NCI-H2196 (cell line): ENCODE results near the gene FKBP1C.
"Not testable (repeated sequence)": the region's sequence is repeated elsewhere in the genome, so short reads cannot be mapped to it uniquely, and the experiment has no call there.

Experiments
- DNase-seq: peaks from one replicate; lab custom pipeline; 2025; ENCODE audit not compliant: unreplicated experiment; lab: John Stamatoyannopoulos, UW

The FKBP1C gene

GRCh38 chr6:63211343-63211742 lies at the start of gene FKBP1C:
FKBP1C (plus strand) TSS chr6:63211469.
- DNase-seq = not testable (repeated sequence)

DNA sequence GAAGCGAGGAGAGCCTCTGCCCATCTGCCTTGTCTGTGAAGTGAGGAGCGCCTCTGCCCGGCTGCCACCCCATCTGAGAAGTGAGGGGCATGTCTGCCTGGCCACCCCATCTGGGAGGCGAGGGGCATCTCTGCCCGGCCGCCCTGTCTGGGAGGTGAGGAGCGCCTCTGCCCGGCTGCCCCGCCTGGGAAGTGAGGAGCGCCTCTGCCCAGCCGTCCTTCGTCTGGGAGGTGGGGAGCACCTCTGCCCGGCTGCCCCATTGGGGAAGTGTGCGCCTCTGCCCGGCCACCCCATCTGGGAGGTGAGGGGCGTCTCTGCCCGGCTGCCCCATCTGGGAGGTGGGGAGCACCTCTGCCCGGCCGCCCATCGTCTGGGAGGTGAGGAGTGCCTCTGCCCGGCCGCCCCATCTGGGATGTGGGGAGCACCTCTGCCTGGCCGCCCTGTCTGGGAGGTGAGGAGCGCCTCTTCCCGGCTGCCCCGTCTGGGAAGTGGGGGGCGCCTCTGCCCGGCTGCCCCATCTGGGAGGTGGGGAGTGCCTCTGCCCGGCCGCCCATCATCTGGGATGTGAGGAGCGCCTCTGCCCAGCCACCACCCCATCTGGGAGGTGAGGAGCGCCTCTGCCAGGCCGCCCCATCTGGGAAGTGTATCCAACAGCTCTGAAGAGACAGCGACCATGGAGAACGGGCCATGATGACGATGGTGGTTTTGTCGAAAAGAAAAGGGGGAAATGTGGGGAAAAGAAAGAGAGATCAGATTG lies 47.0 kb upstream of the FKBP1C start:
- DNase-seq = not testable (repeated sequence)

GRCh38 chr6:63174173-63174572 lies 37.1 kb upstream of the FKBP1C start:
- DNase-seq = no peak

- DNase-seq = no peak
Observed at GRCh38 chr6:63176181-63176580, 35.1 kb upstream of the FKBP1C start.

DNA sequence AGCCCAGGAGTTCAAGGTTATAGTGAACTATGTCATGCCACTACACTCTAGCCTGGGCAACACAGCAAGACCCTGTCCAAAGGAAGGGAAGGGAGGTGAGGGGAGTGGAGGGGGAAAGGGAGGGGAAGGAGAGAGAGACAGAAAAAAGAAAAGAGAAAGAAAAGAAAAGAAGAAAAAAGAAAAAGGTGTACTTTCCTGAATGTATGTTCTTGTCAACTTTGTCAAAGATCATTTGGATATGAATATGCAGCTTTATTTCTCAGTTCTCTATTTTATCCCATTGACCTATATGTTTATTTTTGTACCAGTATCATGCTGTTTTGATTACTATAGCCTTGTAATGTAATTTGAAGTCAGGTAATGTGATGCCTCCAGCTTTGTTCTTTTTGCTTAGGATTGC lies 30.9 kb upstream of the FKBP1C start:
- no peak for DNase-seq

- DNase-seq = no peak
Observed at GRCh38 chr6:63186970-63187369, 24.3 kb upstream of the FKBP1C start.

DNA sequence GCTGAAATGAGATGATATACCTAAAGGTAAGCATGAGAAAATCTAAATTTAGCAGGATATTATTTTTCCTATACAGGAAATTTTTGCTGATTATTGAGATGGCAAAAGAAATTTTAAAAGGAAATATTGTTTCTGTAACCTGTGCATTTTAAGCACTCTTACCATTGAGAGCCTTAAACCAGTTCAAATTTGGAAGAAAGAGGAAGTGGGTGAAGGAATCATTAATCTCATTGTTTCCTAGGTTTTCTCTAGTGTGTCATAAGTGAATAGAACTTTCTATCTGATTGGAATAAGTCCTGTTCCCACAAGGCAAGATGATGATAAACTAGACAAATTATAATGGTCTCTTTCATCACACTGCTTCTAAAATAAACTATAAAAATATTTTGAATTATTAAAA lies 22.4 kb upstream of the FKBP1C start:
- DNase-seq = no peak

DNA sequence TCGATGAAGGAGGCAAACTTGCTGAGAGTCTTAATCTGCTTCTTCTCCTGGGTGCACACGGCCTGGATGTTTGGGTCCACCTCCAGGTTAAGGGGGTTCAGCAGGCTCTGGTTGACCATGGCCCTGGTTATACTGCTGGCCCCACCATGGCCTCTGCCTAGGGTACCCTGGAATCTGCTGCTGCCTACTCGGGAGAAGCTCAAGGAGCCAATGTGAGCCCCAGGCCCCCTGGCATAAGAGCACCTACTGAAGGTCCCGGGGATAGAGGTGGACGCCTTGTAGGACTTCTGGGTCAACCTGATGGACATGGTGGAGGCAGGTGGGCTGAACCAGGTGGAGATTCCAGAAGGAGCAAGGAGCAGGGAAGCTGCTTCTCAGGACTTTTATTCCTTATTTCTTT lies 17.9 kb upstream of the FKBP1C start:
- no peak for DNase-seq

DNA sequence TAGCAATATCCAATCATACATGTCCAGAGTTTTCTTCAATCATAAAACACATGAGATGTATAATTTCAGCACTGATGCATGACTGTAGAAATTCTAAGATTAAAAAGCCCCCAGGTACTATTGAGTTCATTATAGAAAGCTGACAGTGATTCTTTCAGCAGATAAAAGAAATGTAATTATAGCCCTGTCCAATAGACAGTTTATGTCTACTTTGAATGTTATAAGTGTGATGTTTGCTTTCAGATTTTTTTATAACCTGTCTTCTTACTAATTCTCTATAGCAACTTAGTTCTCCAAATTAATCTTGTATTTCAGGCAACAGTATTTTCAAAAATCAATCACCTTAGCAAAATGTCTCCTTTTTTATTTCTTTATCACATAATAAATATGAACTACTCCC lies 13.5 kb upstream of the FKBP1C start:
- no peak for DNase-seq

DNA sequence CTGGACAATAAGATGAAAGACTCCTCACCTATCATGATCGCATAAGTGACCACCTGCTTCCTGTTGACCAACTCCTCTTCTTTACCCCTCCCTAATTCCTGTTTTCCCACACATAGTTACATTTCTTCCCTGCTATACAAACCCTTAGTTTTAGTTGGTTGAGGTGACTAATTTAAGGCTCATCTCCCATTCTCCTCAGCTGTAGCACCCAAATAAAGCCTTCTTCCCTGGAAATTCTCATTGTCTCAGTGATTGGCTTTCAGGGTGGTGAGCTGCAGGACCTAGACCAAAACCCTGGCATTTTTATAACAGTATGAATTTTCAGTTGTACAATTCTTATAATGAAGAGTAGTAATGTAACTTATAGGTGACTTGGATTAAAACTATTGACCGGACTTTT lies 2.1 kb downstream of the FKBP1C start:
- DNase-seq = no peak

GRCh38 chr6:63214816-63215215 lies 3.5 kb downstream of the FKBP1C start:
- no peak for DNase-seq

GRCh38 chr6:63224179-63224578 lies 12.9 kb downstream of the FKBP1C start:
- no peak for DNase-seq

DNA sequence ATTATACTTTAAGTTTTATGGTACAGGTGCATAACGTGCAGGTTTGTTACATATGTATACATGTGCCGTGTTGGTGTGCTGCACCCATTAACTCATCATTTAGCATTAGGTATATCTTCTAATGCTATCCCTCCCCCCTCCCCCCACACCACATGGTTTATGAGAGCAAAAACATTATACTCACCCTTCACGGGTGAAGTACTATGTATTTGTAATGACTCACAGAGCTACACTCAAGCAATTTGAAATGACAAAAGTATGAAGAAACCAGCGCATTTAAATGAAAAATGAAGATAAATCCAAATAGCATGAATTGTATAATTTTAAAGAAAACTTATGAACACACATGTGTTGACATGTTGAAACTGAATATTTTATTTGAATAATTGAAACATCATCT lies 14.7 kb downstream of the FKBP1C start:
- not testable (repeated sequence) for DNase-seq

DNA sequence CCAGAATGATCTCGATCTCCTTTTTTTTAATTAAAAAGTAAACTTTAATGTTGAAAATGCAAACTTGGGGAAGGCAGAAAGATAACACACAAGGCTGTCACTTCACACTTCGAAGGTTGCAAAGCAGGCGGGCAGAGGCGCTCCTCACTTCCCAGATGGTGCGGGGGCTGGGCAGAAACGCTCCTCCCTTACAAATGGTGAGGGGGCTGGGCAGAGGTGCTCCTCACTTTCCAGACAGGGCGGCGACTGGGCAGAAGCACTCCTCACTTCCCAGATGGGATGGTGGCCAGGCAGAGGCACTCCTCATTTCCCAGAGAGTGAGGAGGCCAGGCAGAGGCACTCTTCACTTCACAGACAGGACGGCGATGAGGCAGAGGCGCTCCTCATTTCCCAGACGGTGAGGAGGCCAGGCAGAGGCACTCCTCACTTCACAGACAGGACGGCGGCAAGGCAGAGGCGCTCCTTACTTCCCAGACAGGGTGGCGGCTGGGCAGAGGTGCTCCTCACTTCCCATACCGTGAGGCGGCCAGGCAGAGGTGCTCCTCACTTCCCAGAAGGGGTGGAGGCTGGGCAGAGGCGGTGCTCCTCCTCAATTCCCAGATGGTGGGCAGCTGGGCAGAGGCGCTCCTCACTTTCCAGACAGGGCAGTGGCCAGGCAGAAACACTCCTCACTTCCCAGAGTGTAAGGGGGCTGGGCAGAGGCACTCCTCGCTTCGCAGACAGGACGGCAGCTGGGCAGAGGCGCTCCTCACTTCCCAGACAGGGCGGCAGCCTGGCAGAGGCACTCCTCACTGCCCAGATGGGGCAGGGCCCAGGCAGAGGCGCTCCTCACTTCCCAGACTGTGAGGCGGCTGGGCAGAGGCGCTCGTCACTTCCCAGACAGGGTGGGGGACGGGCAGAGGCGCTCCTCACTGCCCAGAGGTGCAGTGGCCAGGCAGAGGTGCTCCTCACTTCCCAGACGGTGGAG lies 16.9 kb downstream of the FKBP1C start:
- not testable (repeated sequence) for DNase-seq

DNA sequence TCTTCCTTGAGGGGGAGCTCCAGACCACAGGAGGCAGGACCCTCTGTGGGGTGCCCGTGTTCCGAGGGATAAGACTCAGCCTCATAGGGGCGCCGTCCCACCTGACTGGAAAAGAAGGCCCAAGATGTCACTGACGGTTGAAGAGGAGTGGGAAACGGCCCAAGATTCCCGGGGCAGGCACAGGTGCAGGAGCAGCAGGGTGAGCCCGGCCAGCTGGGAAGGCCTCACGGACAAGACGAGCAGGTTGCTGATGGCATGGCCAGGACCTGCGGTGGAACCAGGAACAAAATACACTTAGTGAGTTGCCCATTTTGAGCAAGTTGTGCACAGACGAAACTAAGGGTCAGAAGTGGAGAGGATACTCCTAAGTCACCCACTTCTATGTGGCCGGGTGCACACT lies 18.8 kb downstream of the FKBP1C start:
- DNase-seq = not testable (repeated sequence)

DNA sequence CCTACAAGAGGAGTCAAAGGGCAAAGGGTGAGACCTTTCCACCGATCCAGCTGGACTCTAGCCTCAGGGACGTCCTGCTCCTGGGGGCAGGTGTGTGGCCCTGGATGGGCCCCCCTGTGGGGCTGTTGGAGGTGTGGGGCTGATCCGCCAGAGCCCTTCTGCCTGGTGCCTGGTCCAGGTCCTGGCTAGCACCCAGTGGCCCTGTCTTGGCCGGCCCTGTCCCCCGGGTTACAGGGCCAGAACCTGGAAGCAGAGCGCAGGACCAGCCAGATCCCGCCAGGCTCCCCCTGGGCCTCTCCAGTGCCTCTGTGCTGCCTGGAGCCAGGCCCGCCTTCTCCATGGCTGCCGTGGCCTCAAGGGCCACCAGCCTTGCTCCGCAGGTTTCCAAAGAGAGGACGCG lies 19.2 kb downstream of the FKBP1C start:
- DNase-seq = not testable (repeated sequence)

DNA sequence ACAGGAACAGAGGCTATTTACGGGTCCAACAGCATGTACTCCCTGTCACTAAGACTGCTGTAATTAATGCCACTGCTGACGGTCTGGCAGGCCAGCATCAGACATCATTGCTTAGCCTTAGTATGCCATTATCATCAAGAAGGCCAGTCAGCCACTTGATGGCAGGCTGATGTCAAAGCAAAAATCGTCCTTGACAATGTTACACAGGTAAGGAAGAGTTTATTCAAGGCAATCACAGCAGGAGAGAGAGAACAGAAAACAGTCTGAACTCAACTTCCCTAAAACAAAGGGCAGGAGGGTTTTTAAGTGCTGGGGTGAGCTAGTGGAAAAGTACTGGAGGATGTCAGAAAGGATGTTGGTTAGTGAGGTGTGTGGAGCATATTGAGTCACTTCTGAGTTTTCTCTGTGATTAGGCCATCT lies 25.1 kb downstream of the FKBP1C start:
- DNase-seq = no peak

DNA sequence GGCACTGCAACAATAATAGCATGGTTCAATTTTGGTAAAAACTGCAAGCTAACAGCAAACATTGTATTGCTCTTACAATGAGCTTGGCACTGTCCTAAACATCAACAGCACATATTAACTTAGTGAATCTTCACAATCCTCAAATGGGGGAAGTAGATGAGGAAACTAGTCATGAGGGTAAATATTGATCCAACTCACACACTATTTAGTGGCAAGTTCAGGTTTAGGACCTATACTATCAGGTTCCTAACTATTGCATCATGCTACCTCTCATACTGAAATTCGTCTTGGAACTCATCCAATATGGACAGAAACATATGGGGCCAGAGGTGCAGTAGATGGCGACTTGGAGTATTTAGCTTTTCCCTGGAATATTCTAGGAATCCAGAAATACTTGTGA lies 34.2 kb downstream of the FKBP1C start:
- DNase-seq = no peak

- DNase-seq = no peak
Observed at GRCh38 chr6:63245909-63246308, 34.6 kb downstream of the FKBP1C start.

- DNase-seq = no peak
Observed at GRCh38 chr6:63246581-63246980, 35.3 kb downstream of the FKBP1C start.

DNA sequence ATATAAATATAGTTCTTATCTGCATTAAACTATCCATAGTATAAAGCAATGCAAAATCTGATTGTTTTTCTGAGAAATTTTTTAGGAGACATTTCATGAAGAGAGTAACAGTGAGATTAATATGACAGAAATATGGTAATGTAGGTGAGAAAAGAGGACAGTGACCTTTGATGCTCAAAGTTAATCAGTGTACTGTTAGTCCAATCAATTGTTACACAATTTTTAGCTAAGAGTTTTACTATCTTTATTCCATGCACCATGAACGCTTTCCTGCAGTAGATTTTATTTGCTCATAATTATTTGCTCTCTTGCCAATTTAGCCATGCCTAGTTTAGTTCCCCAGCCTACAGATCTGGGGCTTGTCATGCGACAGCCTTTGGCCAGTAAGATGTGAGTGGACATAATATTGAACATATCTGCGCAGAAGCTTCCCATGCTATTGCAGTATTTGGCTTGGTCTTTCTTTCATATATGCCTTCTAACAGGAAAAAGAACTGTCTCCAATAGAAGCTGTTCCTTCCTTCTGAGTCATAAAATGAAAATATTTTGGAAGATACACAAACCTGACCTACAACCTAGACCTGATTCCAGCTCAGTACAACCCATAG lies 38.7 kb downstream of the FKBP1C start:
- no peak for DNase-seq

- no peak for DNase-seq
Observed at GRCh38 chr6:63259153-63259552, 47.9 kb downstream of the FKBP1C start.
